ENCODE results near the gene REEP6. TPM values are rescaled to one million over a fixed set of nuclear protein-coding genes. Genes with fewer than 3 reads are reported as not detected.

Gene REEP6
- total and polyA plus RNA-seq, 7 donors: 0.33 to 5.6 (median 2.0) TPM; not detected in 1

- Histone ChIP-seq H3K9me3 (peaks cover 0 to 4% (median 0%) of the 10 kb centered on the region in 4 donors), H3K27me3 (peaks cover 8 to 36% (median 33%) of the 10 kb centered on the region in 3 donors), H3K4me3 (no peak overlapping the region), H3K36me3 (no peaks in the 10 kb centered on the region), H3K4me1 (peaks cover 0 to 27% (median 20%) of the 10 kb centered on the region in 4 donors), H3K27ac (no peak overlapping the region)
- TF ChIP-seq EP300 (IDR thresholded peaks at IDR 0.05): no peak
- TF ChIP-seq, protein P1, sequence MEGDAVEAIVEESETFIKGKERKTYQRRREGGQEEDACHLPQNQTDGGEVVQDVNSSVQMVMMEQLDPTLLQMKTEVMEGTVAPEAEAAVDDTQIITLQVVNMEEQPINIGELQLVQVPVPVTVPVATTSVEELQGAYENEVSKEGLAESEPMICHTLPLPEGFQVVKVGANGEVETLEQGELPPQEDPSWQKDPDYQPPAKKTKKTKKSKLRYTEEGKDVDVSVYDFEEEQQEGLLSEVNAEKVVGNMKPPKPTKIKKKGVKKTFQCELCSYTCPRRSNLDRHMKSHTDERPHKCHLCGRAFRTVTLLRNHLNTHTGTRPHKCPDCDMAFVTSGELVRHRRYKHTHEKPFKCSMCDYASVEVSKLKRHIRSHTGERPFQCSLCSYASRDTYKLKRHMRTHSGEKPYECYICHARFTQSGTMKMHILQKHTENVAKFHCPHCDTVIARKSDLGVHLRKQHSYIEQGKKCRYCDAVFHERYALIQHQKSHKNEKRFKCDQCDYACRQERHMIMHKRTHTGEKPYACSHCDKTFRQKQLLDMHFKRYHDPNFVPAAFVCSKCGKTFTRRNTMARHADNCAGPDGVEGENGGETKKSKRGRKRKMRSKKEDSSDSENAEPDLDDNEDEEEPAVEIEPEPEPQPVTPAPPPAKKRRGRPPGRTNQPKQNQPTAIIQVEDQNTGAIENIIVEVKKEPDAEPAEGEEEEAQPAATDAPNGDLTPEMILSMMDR (IDR thresholded peaks at IDR 0.05): no peak
- TF ChIP-seq POLR2AphosphoS5 (IDR thresholded peaks at IDR 0.05): no peak
- no peak for TF ChIP-seq POLR2A (IDR thresholded peaks at IDR 0.05)
- WGBS, 2 donors: 85 to 91% methylated on average over 45 of the region's 45 CpGs
- intact Hi-C loops (cut with DNase I): loop anchor here (5.0 kb wide), 1 partner anchor 59 kb away; no protein-coding TSS in a partner anchor
- DNase-seq: peak; percentile 65
Observed at GRCh38 chr19:1505991-1506881, 15.3 kb downstream of the REEP6 start.

GRCh38 chr19:1507192-1507660 is 16.2 kb downstream of the REEP6 start:
- Histone ChIP-seq H3K4me1 (peaks cover 0 to 31% (median 23%) of the 10 kb centered on the region in 4 donors), H3K27ac (peak overlapping the region; percentile 70 to 89 (median 82)), H3K27me3 (peaks cover 8 to 36% (median 33%) of the 10 kb centered on the region in 3 donors), H3K9me3 (peaks cover 0 to 4% (median 0%) of the 10 kb centered on the region in 4 donors), H3K4me3 (peak overlapping the region in 2 of 4 donors; percentile 36 to 47), H3K36me3 (no peaks in the 10 kb centered on the region)
- WGBS, 2 donors: 75% methylated on average over 23 of the region's 23 CpGs
- intact Hi-C loops (cut with DNase I): loop anchor here (5.0 kb wide), 1 partner anchor 60 kb away; no protein-coding TSS in a partner anchor
- TF ChIP-seq POLR2A (IDR thresholded peaks at IDR 0.05): no peak
- no peak for TF ChIP-seq EP300 (IDR thresholded peaks at IDR 0.05)
- peak; percentile 69 for DNase-seq

GRCh38 chr19:1507763-1508506 is 17.0 kb downstream of the REEP6 start:
- DNase-seq: peak; percentile 97
- WGBS, 2 donors: 2 to 3% methylated on average over 46 of the region's 46 CpGs
- H3K36me3 ChIP-seq: no peaks in the 10 kb centered on the region
- peak in 1 of 4 donors; percentile 76 for TF ChIP-seq EP300 (IDR thresholded peaks at IDR 0.05)
- TF ChIP-seq POLR2AphosphoS5 (IDR thresholded peaks at IDR 0.05): peak in 2 of 4 donors; percentile 41 to 66
- TF ChIP-seq, protein P1 (IDR thresholded peaks at IDR 0.05): no peak
- TF ChIP-seq POLR2A (IDR thresholded peaks at IDR 0.05): no peak
- intact Hi-C loops (cut with DNase I): loop anchor here (5.0 kb wide), 1 partner anchor 61 kb away; no protein-coding TSS in a partner anchor
- H3K27ac ChIP-seq: peak overlapping the region; percentile 70 to 89 (median 82)
- H3K4me1 ChIP-seq: peaks cover 0 to 35% (median 27%) of the 10 kb centered on the region in 4 donors
- peak overlapping the region; percentile 20 to 47 (median 40) for H3K4me3 ChIP-seq
- H3K9me3 ChIP-seq: peaks cover 0 to 4% (median 0%) of the 10 kb centered on the region in 4 donors
- peaks cover 8 to 36% (median 33%) of the 10 kb centered on the region in 3 donors for H3K27me3 ChIP-seq

GRCh38 chr19:1508507-1508856 is 17.5 kb downstream of the REEP6 start:
- intact Hi-C loops (cut with DNase I): loop anchor here (5.0 kb wide), 1 partner anchor 61 kb away; no protein-coding TSS in a partner anchor
- H3K36me3 ChIP-seq: no peaks in the 10 kb centered on the region
- peak overlapping the region; percentile 70 to 89 (median 82) for H3K27ac ChIP-seq
- DNase-seq: no peak
- H3K4me1 ChIP-seq: peaks cover 0 to 34% (median 27%) of the 10 kb centered on the region in 4 donors
- peaks cover 0 to 4% (median 0%) of the 10 kb centered on the region in 4 donors for H3K9me3 ChIP-seq
- WGBS, 2 donors: 36 to 43% methylated on average over 12 of the region's 12 CpGs
- peaks cover 2 to 36% (median 31%) of the 10 kb centered on the region in 3 donors for H3K27me3 ChIP-seq
- H3K4me3 ChIP-seq: peak overlapping the region in 3 of 4 donors; percentile 36 to 47 (median 44)
- TF ChIP-seq POLR2A (IDR thresholded peaks at IDR 0.05) (no peak), POLR2AphosphoS5 (IDR thresholded peaks at IDR 0.05) (no peak), EP300 (IDR thresholded peaks at IDR 0.05) (no peak)
- TF ChIP-seq, protein P1 (IDR thresholded peaks at IDR 0.05): no peak
